A549 treated with CORT108297 at 1 μM for 4 hours (cell line): ENCODE measurements around the gene OCA2. TPM values are rescaled to one million over a fixed set of nuclear protein-coding genes. Genes with fewer than 3 reads are reported as not detected.

Experiments used
- total RNA-seq: library from RNA; stranded (reverse); fragments of 200-300 nt; extraction: Qiagen RNA extraction; gene quantifications from 5 replicates; pipeline ENCODE4 v1.2.3, GENCODE V29; 2022

The OCA2 gene
- total RNA-seq: 0.05 to 0.24 TPM (median 0.15 TPM) in 5 replicates

GRCh38 chr15:28098766-28099554, at the start of gene OCA2:
OCA2 (minus strand) TSS chr15:28099315; CDS start chr15:28081874, 17,441 bp downstream.

Other genes starting within 250 kb of the OCA2 start
- gene HERC2, start 222.9 kb upstream of the OCA2 start, total RNA-seq: 40.6 to 52.1 TPM (median 45.3 TPM) in 5 replicates